Activated T-cell treated with anti-CD3 and anti-CD28 coated beads for 4 hours (primary cell): ENCODE measurements around the gene PXDC1.
A peak's percentile ranks its signal among the peaks of the same experiment; 100 is the strongest.
"Not testable (repeated sequence)": the region's sequence is repeated elsewhere in the genome, so short reads cannot be mapped to it uniquely, and the experiment has no call there.

Experiments
- DNase-seq: peaks from one replicate; pipeline ENCODE4 v3.0.0-alpha.2; 2020

Gene PXDC1

GRCh38 chr6:3762359-3762758 is 10.8 kb upstream of the PXDC1 start:
- DNase-seq: no peak

- no peak for DNase-seq
Observed at GRCh38 chr6:3761989-3762270, 10.4 kb upstream of the PXDC1 start.

- no peak for DNase-seq
Observed at GRCh38 chr6:3759646-3760232, 8.2 kb upstream of the PXDC1 start.

GRCh38 chr6:3758842-3759144 is 7.3 kb upstream of the PXDC1 start:
- DNase-seq: no peak

GRCh38 chr6:3757998-3758841 is 6.7 kb upstream of the PXDC1 start:
- not testable (repeated sequence) for DNase-seq

- no peak for DNase-seq
Observed at GRCh38 chr6:3757241-3757641, 5.7 kb upstream of the PXDC1 start.

- DNase-seq: no peak
Observed at GRCh38 chr6:3756546-3756945, 5.0 kb upstream of the PXDC1 start.

GRCh38 chr6:3755637-3756545 is 4.4 kb upstream of the PXDC1 start:
- DNase-seq: no peak

- no peak for DNase-seq
Observed at GRCh38 chr6:3754776-3755175, 3.3 kb upstream of the PXDC1 start.

- DNase-seq: not testable (repeated sequence)
Observed at GRCh38 chr6:3754032-3754725, 2.7 kb upstream of the PXDC1 start.

GRCh38 chr6:3753228-3753835 is 1.8 kb upstream of the PXDC1 start:
- DNase-seq: no peak

GRCh38 chr6:3752531-3753227 is 1.2 kb upstream of the PXDC1 start:
- no peak for DNase-seq

- peak; percentile 36 for DNase-seq
Observed at GRCh38 chr6:3751730-3752530, 417 bp upstream of the PXDC1 start.

- no peak for DNase-seq
Observed at GRCh38 chr6:3750317-3751076, 1.0 kb downstream of the PXDC1 start.

GRCh38 chr6:3749977-3750316 is 1.6 kb downstream of the PXDC1 start:
- no peak for DNase-seq

- DNase-seq: no peak
Observed at GRCh38 chr6:3749067-3749841, 2.3 kb downstream of the PXDC1 start.

- DNase-seq: no peak
Observed at GRCh38 chr6:3748208-3749066, 3.1 kb downstream of the PXDC1 start.

GRCh38 chr6:3747100-3747737 is 4.3 kb downstream of the PXDC1 start:
- no peak for DNase-seq
